Epithelial cell of proximal tubule (primary cell): Measurements from ENCODE around the gene LEKR1. TPM values are rescaled to one million over a fixed set of nuclear protein-coding genes. Genes with fewer than 3 reads are reported as not detected.
"Not testable (repeated sequence)": the region's sequence is repeated elsewhere in the genome, so short reads cannot be mapped to it uniquely, and the experiment has no call there.

ENCODE experiments used
- DNase-seq: peaks from one replicate; pipeline ENCODE4 v3.0.0-alpha.2; 2011; ENCODE audit warnings: low read depth
- H3K4me3 ChIP-seq: 2 replicates; pipeline ENCODE4 v1.5.1; 2011; ENCODE audit warnings: low read depth, mild to moderate bottlenecking, low read length
- total RNA-seq: library from RNA; depleted of rRNA; stranded (reverse); fragments of >200 nt; gene quantifications from 2 replicates; pipeline ENCODE4 v1.2.3, GENCODE V29; 2015
- TF ChIP-seq, protein P1 (sequence below): conservative IDR thresholded peaks from 2 replicates; pipeline ENCODE4 v1.5.1; 2012; ENCODE audit warnings: low read depth, mild to moderate bottlenecking, low read length

The LEKR1 gene
- total RNA-seq, 1 donor from 2014 or later: 0.06 TPM

DNA sequence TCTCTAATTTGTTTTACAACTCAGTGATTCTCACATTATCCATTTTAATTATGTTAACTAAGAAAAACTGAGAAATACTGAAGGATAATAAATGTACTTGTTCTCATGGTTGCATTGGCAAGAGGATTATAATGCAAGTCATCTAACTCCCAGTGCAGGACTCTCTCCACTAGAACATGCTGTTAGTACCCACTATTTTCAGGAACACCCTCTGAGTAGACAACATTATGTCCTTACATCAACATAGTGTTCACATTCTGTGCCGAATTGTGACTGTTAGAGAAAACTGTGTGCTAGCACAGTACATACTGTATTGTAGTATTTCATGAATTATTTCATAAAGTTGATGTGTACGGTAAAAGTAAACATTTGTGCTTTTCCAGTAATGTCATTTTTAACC lies 80.1 kb downstream of the LEKR1 start:
- TF ChIP-seq, protein P1, sequence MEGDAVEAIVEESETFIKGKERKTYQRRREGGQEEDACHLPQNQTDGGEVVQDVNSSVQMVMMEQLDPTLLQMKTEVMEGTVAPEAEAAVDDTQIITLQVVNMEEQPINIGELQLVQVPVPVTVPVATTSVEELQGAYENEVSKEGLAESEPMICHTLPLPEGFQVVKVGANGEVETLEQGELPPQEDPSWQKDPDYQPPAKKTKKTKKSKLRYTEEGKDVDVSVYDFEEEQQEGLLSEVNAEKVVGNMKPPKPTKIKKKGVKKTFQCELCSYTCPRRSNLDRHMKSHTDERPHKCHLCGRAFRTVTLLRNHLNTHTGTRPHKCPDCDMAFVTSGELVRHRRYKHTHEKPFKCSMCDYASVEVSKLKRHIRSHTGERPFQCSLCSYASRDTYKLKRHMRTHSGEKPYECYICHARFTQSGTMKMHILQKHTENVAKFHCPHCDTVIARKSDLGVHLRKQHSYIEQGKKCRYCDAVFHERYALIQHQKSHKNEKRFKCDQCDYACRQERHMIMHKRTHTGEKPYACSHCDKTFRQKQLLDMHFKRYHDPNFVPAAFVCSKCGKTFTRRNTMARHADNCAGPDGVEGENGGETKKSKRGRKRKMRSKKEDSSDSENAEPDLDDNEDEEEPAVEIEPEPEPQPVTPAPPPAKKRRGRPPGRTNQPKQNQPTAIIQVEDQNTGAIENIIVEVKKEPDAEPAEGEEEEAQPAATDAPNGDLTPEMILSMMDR: no peak
- DNase-seq: no peak
- no peak overlapping the region for H3K4me3 ChIP-seq

DNA sequence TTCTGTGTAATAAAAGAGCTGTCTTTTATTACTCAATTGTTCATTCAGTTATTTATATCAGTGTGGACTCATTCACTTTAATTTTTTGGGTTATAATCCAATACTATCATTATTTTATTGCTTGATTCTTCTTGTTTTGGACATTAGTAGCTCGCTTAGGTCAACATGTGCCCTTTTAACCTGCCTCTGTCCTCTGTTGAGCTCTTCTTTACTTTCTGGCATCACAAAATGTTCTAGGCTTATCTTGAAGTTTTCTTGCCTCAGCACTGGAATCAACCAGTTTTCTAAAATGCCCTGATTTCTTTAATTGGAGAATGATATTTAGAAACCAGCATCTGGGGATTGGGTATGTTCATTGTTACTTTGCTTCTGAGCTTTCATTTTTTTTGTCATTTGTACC lies 82.2 kb downstream of the LEKR1 start:
- DNase-seq: no peak
- TF ChIP-seq, protein P1: no peak
- no peak overlapping the region for H3K4me3 ChIP-seq

DNA sequence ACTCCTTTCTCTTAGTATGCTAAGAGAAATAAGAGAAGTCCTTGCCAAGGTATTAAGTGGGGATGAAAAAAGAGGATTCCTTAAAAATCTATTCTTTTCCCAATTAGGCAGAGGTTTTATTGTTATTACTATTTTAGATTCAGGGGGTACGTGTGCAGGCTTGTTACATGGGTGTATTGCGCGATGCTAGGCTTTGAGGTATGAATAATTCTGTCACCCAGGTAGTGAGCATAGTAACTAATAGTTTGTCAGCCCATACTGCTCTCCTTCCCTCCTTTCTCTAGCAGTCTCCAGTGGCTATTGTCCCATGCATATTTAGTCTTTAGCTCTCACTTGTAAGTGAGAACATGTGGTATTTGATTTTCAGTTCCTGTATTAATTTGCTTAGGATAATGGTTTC lies 83.9 kb downstream of the LEKR1 start:
- TF ChIP-seq, protein P1: no peak
- no peak overlapping the region for H3K4me3 ChIP-seq
- no peak for DNase-seq

DNA sequence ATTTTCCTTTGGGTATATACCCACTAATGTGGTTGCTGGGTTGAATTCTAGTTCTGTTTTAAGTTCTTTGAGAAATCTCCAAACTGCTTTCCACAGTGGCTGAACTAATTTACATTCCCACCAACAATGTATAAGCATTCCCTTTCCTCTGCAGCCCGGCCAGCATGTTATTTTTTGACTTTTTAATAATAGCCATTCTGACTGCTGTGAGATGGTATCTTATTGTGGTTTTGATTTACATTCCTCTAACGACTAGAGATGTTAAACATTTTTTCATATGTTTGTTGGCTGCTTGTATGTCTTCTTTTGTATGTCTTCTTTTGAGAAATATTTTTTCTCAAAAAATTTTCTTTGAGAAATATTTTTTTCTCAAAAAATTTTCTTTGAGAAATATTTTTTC lies 84.7 kb downstream of the LEKR1 start:
- not testable (repeated sequence) for DNase-seq, H3K4me3 ChIP-seq

DNA sequence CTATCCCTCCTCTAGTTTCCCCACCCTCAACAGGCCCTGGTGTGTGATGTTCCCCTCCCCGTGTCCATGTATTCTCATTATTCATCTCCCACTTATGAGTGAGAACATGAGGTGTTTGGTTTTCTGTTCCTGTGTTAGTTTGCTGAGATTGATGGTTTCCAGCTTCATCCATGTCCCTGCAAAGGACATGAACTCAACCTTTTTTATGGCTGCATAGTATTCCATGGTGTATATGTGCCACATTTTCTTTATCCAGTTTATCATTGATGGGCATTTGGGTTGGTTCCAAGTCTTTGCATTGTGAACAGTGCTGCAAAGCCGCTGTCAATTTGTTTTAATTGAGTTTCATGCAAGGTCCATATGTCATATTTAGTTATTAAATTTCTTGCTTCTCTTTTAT lies 88.1 kb downstream of the LEKR1 start:
- DNase-seq, H3K4me3 ChIP-seq: not testable (repeated sequence)

DNA sequence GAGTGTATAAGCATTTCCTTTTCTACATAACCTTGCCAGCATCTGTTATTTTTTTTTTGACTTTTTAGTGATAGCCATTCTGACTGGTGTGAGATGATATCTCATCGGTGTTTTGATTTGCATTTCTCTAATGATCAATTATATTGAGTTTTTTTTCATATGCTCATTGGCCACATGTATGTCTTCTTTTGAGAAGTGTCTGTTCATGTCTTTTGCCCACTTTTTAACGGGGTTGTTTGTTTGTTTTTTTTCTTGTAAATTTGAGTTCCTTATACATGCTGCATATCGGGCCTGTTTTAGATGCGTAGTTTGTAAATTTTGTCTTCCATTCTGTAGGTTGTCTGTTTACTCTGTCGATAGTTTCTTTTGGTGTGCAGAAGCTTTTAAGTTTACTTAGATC lies 89.2 kb downstream of the LEKR1 start:
- TF ChIP-seq, protein P1: no peak
- DNase-seq: no peak

DNA sequence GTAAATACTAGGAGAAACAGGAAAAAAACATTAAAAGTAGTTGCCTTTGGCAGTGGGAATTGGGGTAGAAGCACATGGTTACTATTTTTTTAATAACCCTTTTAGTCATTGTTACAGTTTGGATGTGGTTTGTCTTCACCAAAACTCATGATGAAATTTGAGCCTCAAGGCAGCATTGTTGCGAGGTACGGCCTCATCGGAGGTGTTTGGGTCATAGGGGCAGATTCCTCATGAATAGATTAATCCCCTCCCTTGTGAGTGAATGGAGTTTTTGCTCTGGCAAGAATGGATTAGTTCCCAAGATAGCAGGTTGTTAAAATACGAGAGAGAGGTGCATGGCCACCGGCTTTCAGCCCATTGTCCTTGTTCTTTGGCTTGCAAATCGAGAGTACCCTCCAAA lies 92.6 kb downstream of the LEKR1 start:
- TF ChIP-seq, protein P1: no peak
- no peak for DNase-seq
- no peak overlapping the region for H3K4me3 ChIP-seq

More for the DNA sequence above, 89.2 kb downstream of the LEKR1 start:
- no peak overlapping the region for H3K4me3 ChIP-seq

DNA sequence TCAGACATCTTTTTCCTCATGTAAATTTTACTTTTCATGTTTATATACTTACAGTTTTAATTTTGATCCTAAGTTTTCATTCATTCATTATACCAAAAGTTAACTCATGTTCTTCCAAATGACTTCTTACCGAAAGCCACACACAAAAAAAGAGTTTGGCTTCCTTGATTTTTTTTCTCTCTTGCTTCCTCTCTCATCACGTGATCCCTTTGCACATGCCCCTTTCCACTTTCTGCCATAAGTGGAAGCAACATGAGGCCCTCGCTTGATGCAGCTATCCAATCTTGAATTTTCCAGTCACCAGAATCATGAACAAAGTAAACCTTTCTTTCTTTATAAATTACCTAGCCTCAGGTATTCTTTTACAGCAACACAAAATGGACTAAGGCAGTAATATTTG lies 93.7 kb downstream of the LEKR1 start:
- H3K4me3 ChIP-seq: no peak overlapping the region
- TF ChIP-seq, protein P1: no peak
- DNase-seq: no peak
